Left kidney (tissue), 2 donors: ENCODE results near the gene PDE8B. TPM values are rescaled to one million over a fixed set of nuclear protein-coding genes. Genes with fewer than 3 reads are reported as not detected.

Experiments used
- DNase-seq: peaks from one replicate; pipeline ENCODE4 v3.0.0-alpha.2; 2013
- polyA plus RNA-seq: library from polyadenylated mRNA; unstranded; fragments of 120-200 nt; gene quantifications from one replicate; pipeline ENCODE4 v1.2.1, GENCODE V29; 2013; ENCODE audit not compliant: insufficient read length

PDE8B gene
- polyA plus RNA-seq, 1 donor: 6.0 TPM

GRCh38 chr5:77398458-77398857 lies 188.0 kb downstream of the PDE8B start:
- no peak for DNase-seq

- no peak for DNase-seq
Measured at GRCh38 chr5:77398896-77399295, 188.4 kb downstream of the PDE8B start.

- DNase-seq: no peak
Measured at GRCh38 chr5:77400645-77401044, 190.2 kb downstream of the PDE8B start.

GRCh38 chr5:77402796-77403195 lies 192.3 kb downstream of the PDE8B start:
- DNase-seq: no peak

GRCh38 chr5:77407152-77407551 lies 196.7 kb downstream of the PDE8B start:
- DNase-seq: no peak

GRCh38 chr5:77409870-77410621 lies 199.6 kb downstream of the PDE8B start:
- no peak for DNase-seq

DNA sequence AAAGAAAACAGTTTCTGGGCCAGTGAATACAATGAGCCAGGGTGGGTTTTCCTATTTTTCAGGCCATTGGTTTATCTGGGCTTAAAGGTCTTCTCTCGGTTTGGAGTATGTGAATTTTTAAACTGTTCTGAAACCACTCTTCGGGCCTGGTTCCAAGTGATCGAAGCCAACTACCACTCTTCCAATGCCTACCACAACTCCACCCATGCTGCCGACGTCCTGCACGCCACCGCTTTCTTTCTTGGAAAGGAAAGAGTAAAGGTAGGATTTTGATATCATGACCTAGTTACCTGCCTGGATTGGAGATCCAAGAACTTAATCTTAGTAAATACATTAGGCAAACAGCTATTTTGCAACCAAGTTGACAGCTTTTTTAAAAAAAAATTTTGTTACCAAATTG lies 202.6 kb downstream of the PDE8B start:
- no peak for DNase-seq

DNA sequence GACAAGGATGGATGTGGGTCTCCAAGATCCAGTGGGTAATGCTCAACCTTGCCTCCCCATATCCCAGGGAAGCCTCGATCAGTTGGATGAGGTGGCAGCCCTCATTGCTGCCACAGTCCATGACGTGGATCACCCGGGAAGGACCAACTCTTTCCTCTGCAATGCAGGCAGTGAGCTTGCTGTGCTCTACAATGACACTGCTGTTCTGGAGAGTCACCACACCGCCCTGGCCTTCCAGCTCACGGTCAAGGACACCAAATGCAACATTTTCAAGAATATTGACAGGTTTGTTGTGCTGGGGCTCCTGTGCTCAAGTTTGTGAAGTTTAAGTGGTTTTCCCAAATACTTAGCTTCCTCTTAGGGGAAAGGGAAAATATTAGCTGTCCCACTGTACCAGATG lies 207.7 kb downstream of the PDE8B start:
- DNase-seq: no peak

- no peak for DNase-seq
Measured at GRCh38 chr5:77418601-77419581, 208.4 kb downstream of the PDE8B start.

DNA sequence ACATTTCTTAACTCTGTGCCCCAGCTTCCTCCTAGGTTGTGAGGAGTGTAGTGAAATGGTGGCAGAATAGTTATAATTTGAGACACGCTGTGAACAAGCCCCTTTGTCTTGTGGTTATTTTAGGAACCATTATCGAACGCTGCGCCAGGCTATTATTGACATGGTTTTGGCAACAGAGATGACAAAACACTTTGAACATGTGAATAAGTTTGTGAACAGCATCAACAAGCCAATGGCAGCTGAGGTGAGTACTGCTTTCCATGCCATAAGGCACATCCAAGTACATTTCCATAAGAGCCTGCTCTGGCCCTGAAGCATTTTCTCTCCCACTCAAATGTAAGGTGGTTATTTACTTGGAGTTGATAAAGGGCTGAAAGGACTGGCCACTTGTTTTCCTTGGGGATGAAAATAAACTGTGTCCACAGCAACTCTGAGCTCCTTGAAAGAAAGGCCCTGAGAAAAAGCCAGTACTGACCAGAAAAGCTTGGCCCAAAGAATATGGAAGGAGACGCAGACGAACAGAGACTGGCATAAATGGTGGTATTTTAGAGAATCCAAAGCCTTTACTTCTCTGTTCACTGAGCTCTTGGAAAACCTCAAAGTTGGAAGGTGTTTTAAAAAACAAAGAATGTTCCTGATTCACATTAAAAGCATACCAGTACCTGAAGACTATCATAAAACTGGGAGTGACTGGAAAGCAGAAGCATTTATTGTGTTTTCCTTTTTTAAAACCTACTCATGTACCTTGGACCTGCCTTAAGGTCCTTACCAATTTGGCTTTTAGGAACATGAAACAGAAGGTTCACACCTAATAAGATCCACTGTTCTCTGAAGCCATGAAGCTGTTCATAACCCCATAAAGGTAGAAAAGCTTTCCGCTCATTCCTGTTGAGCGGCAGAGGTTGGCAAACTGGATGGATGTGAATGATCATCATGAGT lies 209.4 kb downstream of the PDE8B start:
- no peak for DNase-seq

GRCh38 chr5:77420940-77421339 lies 210.5 kb downstream of the PDE8B start:
- no peak for DNase-seq

DNA sequence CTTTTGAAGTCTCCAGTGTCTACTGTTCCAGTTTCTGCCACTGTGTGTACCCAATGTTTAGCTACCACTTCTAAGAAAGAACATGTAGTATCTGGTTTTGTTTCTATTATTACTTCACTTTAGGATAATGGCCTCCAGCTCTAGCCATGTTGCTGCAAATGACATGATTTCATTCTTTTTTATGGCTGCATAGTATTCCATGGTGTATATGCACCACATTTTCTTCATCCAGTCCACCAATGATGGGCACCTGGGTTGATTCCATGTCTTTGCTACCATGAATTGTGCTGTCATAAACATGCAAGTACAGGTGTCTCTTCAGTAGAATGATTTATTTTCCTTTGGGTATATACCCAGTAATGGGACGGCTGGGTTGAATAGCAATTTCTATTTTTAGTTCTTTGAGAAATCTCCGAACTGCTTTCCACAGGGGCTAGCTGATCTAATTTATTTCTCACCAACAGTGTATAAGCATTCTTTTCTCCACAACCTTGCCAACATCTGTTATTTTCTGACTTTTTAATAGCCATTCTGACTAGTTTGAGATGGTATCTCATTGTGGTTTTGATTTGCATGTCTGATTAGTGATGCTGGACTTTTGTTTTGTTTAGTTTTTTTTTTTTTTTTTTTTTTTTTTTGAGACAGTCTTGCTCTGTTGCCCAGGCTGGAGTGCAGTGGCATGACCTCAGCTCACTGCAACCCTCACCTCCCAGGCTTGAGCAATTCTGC lies 212.7 kb downstream of the PDE8B start:
- no peak for DNase-seq

DNA sequence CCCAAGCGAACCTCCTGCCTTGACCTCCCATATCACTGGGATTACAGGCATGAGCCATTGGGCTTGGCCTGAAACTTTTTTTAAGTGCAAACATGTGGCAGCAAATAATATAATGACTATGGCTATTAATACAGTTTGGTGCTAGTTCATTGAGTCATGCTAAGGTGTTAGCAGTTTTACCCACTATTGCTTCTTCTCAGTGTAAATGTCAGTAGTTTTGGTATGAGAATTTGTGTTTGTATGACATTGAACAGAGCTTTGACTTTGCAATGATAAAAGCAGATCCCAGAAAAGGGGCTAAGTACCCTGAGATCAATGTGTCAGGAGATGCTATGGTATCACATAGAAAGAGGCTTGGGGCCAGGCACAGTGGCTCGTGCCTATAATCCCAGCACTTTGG lies 214.4 kb downstream of the PDE8B start:
- DNase-seq: no peak

DNA sequence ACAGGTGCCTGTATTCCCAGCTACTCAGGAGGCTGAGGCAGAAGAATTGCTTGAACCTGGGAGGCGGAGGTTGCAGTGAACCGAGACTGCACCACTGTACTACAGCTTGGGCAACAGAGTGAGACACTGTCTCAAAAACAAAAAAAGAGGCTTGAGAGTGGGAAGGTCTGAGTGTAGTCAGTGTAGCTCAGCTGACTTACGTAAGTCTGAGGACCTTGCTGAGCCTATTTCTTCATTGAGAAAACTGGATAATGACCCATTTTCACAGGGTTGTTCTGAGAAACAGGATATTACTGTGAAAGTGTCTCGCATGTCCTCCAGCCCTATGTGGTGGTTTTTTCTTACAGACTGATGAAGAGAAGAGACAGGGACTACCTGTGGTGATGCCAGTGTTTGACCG lies 214.9 kb downstream of the PDE8B start:
- no peak for DNase-seq

DNA sequence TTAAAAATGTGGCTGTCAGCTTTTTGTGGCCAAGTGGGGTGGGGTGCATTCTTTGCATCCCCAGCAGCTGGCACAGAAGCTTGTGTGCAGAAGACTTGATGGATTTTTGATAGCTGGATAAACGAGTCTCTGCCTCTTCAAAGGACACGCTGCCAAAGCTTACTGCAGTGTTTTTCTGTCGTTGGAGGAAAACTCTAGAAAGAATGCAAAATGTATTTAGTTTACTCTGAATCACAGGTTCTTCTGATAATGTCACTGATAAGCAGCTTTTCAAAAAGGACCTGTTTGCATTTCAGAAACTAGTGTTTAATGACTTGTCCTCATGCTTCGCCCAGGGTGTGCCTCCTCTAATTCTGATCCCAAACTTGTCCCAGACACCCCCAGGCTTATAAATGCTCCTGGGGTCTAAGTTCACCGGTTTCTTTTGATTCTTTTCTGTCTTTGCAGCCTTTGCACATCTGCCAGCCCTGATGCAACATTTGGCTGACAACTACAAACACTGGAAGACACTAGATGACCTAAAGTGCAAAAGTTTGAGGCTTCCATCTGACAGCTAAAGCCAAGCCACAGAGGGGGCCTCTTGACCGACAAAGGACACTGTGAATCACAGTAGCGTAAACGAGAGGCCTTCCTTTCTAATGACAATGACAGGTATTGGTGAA lies 215.6 kb downstream of the PDE8B start:
- no peak for DNase-seq

GRCh38 chr5:77426670-77427069 lies 216.2 kb downstream of the PDE8B start:
- no peak for DNase-seq

- DNase-seq: no peak
Measured at GRCh38 chr5:77427998-77428397, 217.5 kb downstream of the PDE8B start.

DNA sequence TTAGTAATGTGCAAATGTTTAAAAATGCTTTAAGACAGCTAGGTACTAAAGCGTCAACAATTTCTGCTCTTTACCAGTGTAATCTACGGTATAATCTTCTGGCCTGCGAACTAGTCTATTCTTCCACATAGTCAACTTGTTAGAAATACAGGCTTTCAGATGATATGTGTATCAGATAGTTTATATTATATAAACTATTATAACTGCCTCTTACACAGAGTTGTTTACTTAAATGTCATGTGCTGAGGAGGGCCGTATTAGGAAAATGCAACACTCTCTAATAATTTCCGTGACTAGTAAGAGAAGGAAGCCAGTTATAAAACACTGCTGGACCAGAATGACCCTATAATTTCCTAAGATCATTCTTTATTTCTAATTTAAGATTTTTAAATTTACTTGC lies 218.0 kb downstream of the PDE8B start:
- no peak for DNase-seq

- DNase-seq: no peak
Measured at GRCh38 chr5:77430726-77431125, 220.2 kb downstream of the PDE8B start.

- DNase-seq: no peak
Measured at GRCh38 chr5:77431286-77431685, 220.8 kb downstream of the PDE8B start.

DNA sequence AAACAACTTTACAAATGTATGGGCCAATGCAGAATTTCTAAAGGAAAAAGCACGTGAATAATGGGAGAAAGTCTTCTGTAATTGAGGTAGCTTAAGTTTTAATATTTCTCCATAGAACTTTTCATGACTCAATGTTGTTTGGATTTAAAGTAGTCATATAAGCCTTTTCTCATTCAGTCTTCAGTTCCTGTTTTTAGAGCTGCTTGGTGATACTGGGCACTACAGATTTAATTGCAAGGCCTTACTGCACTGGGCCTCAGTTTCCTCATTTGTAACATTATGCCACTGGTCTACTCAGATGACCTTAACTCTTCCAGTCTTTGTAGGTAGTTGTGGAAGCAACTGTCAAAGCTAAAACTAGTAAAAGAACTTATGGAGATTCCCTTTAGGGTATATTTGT lies 221.2 kb downstream of the PDE8B start:
- no peak for DNase-seq
